Smooth muscle cell (in vitro differentiated cells): ENCODE results near the gene HOXB3. TPM values are rescaled to one million over a fixed set of nuclear protein-coding genes. Genes with fewer than 3 reads are reported as not detected.

Source experiments
- DNase-seq: peaks from one replicate; lab custom pipeline; 2025; ENCODE audit not compliant: unreplicated experiment; lab: John Stamatoyannopoulos, UW
- H2AFZ ChIP-seq: fragments of 200-600 bp; sonication (generic); 2 replicates; pipeline ENCODE4 v1.6.0; 2016; ENCODE audit warnings: antibody characterized with exemption, low read depth, mild to moderate bottlenecking
- H3F3A ChIP-seq: fragments of 200-600 bp; sonication (generic); 2 replicates; pipeline ENCODE4 v1.6.0; 2017; ENCODE audit warnings: antibody characterized with exemption, low read depth
- H3K27ac ChIP-seq: fragments of 200-600 bp; sonication (generic); 2 replicates; pipeline ENCODE4 v1.5.1; 2016; ENCODE audit warnings: low read depth, mild to moderate bottlenecking
- H3K27me3 ChIP-seq: fragments of 200-600 bp; sonication (generic); 2 replicates; pipeline ENCODE4 v1.6.1; 2016; ENCODE audit warnings: low read depth, mild to moderate bottlenecking
- H3K36me3 ChIP-seq: fragments of 200-600 bp; sonication (generic); 2 replicates; pipeline ENCODE4 v1.5.1; 2016; ENCODE audit warnings: low read depth
- H3K4me1 ChIP-seq: fragments of 200-600 bp; sonication (generic); 2 replicates; pipeline ENCODE4 v1.5.1; 2016; ENCODE audit warnings: low read depth
- H3K4me2 ChIP-seq: fragments of 200-600 bp; sonication (generic); 2 replicates; pipeline ENCODE4 v1.6.0; 2016; ENCODE audit warnings: mild to moderate bottlenecking
- H3K4me3 ChIP-seq: fragments of 200-600 bp; sonication (generic); 2 replicates; pipeline ENCODE4 v1.5.1; 2016; ENCODE audit warnings: mild to moderate bottlenecking
- H3K79me2 ChIP-seq: fragments of 200-600 bp; sonication (generic); 2 replicates; pipeline ENCODE4 v1.6.0; 2016; ENCODE audit warnings: low read depth, mild to moderate bottlenecking
- H3K9ac ChIP-seq: fragments of 200-600 bp; sonication (generic); 2 replicates; pipeline ENCODE4 v1.6.0; 2016; ENCODE audit warnings: low read depth
- H3K9me3 ChIP-seq: fragments of 200-600 bp; sonication (generic); replicated peaks from 2 replicates; pipeline ENCODE4 v1.5.1; 2016; ENCODE audit warnings: low read depth
- H4K20me1 ChIP-seq: fragments of 200-600 bp; sonication (generic); 2 replicates; pipeline ENCODE4 v1.6.0; 2016; ENCODE audit warnings: low read depth
- CTCF ChIP-seq: fragments of 200-600 bp; sonication (generic); IDR thresholded peaks from 2 replicates; pipeline ENCODE4 v1.5.1; 2017; ENCODE audit warnings: borderline replicate concordance, mild to moderate bottlenecking, antibody characterized with exemption; ENCODE audit not compliant: insufficient read depth, poor library complexity, severe bottlenecking
- WGBS: methylation state at CpG from one replicate; pipeline ENCODE4 v1.1.7; 2016; ENCODE audit warnings: low lambda C conversion rate; 5-methylcytosine and 5-hydroxymethylcytosine counted together
- polyA plus RNA-seq: library from polyadenylated mRNA; unstranded; fragments of >200 nt; fragmentation: Nextera tagmentation; extraction: Ambion mirVana; gene quantifications from 2 replicates; pipeline ENCODE4 v1.2.1, GENCODE V29; 2016
- total RNA-seq: library from RNA; depleted of rRNA; stranded (reverse); fragments of >200 nt; gene quantifications from 2 replicates; pipeline ENCODE4 v1.2.3, GENCODE V29; 2014

HOXB3 gene
- total and polyA plus RNA-seq, 2 experiments from 2014 or later: 2.8 to 5.1 TPM

- Histone ChIP-seq H3K9ac (peak within 1 kb of the TSS; percentile 61), H3K4me3 (peak within 1 kb of the TSS; percentile 69), H3K79me2 (peaks cover 50% of the 10 kb centered on the region), H4K20me1 (peaks cover 32% of the 10 kb centered on the region), H3K36me3 (no peaks in the 10 kb centered on the region), H3F3A (peaks cover 8% of the 10 kb centered on the region), H3K4me2 (peak within 1 kb of the TSS; percentile 98), H3K4me1 (peaks cover 16% of the 10 kb centered on the region), H3K27me3 (peaks cover 63% of the 10 kb centered on the region), H3K27ac (peak within 1 kb of the TSS; percentile 79), H3K9me3 (no peaks in the 10 kb centered on the region), H2AFZ (no peak within 1 kb of the TSS)
- WGBS: 3% methylated on average over 41 of the region's 41 CpGs
- no peak for TF ChIP-seq CTCF
- DNase-seq: no peak
Measured at GRCh38 chr17:48615047-48615962, 25.3 kb upstream of the HOXB3 start, which contains the start of gene HOXB8. Gene HOXB8, minus strand, starts transcription at chr17:48615292. Its CDS starts 588 bp downstream, at chr17:48614704.

DNA sequence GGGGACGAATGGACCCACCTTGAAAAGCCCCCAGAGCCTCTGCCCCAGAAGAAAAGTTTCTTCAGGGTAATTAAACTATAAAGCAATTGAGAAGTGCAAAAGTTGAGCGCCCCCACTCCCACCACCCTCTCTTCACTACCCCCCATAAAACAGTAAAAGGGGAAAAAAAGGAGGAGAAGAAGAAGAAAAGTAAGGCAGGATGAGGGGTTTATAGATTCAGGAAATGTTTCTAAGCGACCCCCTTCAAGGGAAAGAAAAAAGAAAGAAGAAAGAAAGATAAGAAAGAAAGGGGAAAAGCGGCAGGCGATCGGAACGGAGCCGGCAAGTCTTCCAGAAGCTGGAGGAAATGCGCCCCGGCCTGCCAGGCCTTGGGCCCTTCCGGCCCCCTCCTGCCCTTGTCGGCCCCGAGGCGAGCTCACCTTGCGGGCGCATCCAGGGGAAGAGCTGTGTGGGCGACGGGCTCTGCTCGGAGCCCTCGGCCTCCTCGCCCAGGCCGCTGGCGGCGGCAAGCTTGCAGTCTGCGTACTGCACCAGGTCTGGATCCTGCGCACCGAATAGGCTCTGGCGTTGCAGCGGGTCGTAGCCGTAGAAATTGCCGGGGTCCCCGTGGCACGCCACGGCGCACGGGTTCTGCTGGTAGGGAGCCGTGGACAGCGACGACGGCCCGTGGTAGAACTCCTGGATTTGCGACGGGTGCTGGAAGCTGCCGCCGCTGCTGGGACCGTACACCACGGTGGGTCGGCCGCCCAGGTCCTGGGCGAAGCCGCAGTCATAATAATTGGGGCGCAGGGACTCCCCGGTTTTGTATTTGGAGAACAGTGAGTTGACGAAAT, 24.0 kb upstream of the HOXB3 start:
- H3F3A ChIP-seq: peaks cover 13% of the 10 kb centered on the region
- peak overlapping the region; percentile 69 for H3K4me3 ChIP-seq
- H3K4me1 ChIP-seq: peaks cover 7% of the 10 kb centered on the region
- H2AFZ ChIP-seq: no peak overlapping the region
- no peak for DNase-seq
- no peak for TF ChIP-seq CTCF
- H4K20me1 ChIP-seq: peaks cover 26% of the 10 kb centered on the region
- H3K9me3 ChIP-seq: no peaks in the 10 kb centered on the region
- under 1% methylated on average over 55 of the region's 55 CpGs for WGBS
- peak overlapping the region; percentile 79 for H3K27ac ChIP-seq
- peaks cover 62% of the 10 kb centered on the region for H3K79me2 ChIP-seq
- peak overlapping the region; percentile 61 for H3K9ac ChIP-seq
- H3K27me3 ChIP-seq: peaks cover 50% of the 10 kb centered on the region
- no peaks in the 10 kb centered on the region for H3K36me3 ChIP-seq
- peak overlapping the region; percentile 98 for H3K4me2 ChIP-seq

DNA sequence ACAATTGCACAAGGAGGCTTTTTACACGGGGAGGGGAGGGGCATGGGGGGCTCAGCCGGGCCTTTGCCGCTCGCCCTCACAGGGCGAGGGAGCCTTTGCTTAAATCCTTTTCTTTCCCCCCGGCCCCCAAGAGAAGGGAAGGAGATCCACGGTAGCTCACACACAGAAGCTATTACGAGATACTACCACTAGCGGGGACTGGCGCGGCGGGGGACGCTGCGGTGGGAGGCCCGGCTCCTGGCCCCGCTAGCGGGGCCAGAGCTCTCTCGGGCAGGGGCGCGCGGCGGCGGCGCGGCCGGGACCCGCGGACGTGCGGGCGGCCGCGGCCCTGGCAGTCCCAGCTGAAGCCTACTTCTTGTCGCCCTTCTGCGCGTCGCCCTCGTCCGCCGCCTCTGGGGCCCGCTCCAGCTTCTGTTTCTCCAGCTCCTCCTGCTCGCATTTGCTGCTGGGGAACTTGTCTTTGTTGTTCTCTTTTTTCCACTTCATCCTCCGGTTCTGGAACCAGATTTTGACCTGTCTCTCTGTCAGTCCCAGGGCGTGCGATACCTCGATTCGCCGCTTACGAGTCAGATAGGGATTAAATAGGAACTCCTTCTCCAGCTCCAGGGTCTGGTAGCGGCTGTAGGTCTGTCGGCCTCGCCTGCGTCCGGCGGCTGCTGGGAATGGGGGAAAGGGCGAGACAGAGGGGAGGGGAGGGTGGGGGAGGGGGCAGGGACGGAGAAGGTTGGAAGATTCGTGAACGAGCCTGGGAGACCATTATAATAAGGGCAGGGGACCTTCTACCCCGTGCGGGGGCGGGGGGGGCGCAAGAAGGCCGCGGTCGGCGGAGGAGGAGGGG, 23.0 kb upstream of the HOXB3 start:
- Histone ChIP-seq H3K36me3 (no peaks in the 10 kb centered on the region), H3K4me2 (peak overlapping the region; percentile 98), H4K20me1 (peaks cover 23% of the 10 kb centered on the region), H3K79me2 (peaks cover 65% of the 10 kb centered on the region), H3F3A (peaks cover 13% of the 10 kb centered on the region), H3K27ac (peak overlapping the region; percentile 79), H2AFZ (peak overlapping the region; percentile 64), H3K4me1 (peaks cover 7% of the 10 kb centered on the region), H3K4me3 (peak overlapping the region; percentile 69), H3K9ac (peak overlapping the region; percentile 61), H3K9me3 (no peaks in the 10 kb centered on the region), H3K27me3 (peaks cover 42% of the 10 kb centered on the region)
- under 1% methylated on average over 42 of the region's 67 CpGs for WGBS
- peak; percentile 7 for TF ChIP-seq CTCF
- peak; percentile 19 for DNase-seq
